NCI-H345 (cell line): ENCODE results near the gene CYFIP1.
A peak's percentile ranks its signal among the peaks of the same experiment; 100 is the strongest.
"Not testable (repeated sequence)": the region's sequence is repeated elsewhere in the genome, so short reads cannot be mapped to it uniquely, and the experiment has no call there.

Experiments used
- DNase-seq: peaks from one replicate; lab custom pipeline; 2025; lab: John Stamatoyannopoulos, UW

The CYFIP1 gene

GRCh38 chr15:22980189-22981050 is at the start of gene CYFIP1:
Gene CYFIP1 (minus strand): TSS chr15:22980368. CDS start chr15:22947285, 33,083 bp downstream.
- peak; percentile 52 for DNase-seq

GRCh38 chr15:23026218-23026617 is 46.0 kb upstream of the CYFIP1 start:
- no peak for DNase-seq

- no peak for DNase-seq
These were observed 42.0 kb upstream of the CYFIP1 start for GRCh38 chr15:23022156-23022555.

- DNase-seq, result no peak
These were observed 34.3 kb upstream of the CYFIP1 start for GRCh38 chr15:23014394-23015000.

GRCh38 chr15:23013681-23014080 is 33.5 kb upstream of the CYFIP1 start:
- DNase-seq, result no peak

GRCh38 chr15:23012616-23013015 is 32.4 kb upstream of the CYFIP1 start:
- not testable (repeated sequence) for DNase-seq

- DNase-seq, result no peak
These were observed 23.6 kb upstream of the CYFIP1 start for GRCh38 chr15:23003736-23004135.

- no peak for DNase-seq
These were observed 22.8 kb upstream of the CYFIP1 start for GRCh38 chr15:23002920-23003319.

- no peak for DNase-seq
These were observed 15.6 kb upstream of the CYFIP1 start for GRCh38 chr15:22995795-22996194.

- no peak for DNase-seq
These were observed 11.8 kb upstream of the CYFIP1 start for GRCh38 chr15:22992024-22992326.

- no peak for DNase-seq
These were observed 9.7 kb upstream of the CYFIP1 start for GRCh38 chr15:22989576-22990477.

- DNase-seq, result no peak
These were observed 8.6 kb upstream of the CYFIP1 start for GRCh38 chr15:22988811-22989210.

GRCh38 chr15:22981931-22982330 is 1.8 kb upstream of the CYFIP1 start:
- not testable (repeated sequence) for DNase-seq

GRCh38 chr15:22981051-22981840 is 1.1 kb upstream of the CYFIP1 start:
- no peak for DNase-seq

- peak; percentile 20 for DNase-seq
These were observed 655 bp downstream of the CYFIP1 start for GRCh38 chr15:22979238-22980188.

- no peak for DNase-seq
These were observed 1.4 kb downstream of the CYFIP1 start for GRCh38 chr15:22978691-22979237.

- DNase-seq, result no peak
These were observed 5.4 kb downstream of the CYFIP1 start for GRCh38 chr15:22974745-22975144.

- DNase-seq, result no peak
These were observed 6.2 kb downstream of the CYFIP1 start for GRCh38 chr15:22973987-22974386.

- DNase-seq, result no peak
These were observed 6.9 kb downstream of the CYFIP1 start for GRCh38 chr15:22973286-22973685.

GRCh38 chr15:22969489-22969888 is 10.7 kb downstream of the CYFIP1 start:
- no peak for DNase-seq
